Suprapubic skin (tissue), 3 donors: ENCODE measurements around the gene THEM5.

ENCODE experiments used
- POLR2A ChIP-seq, 2 donors: fragments of 450-650 bp; IDR thresholded peaks; one replicate each; pipeline ENCODE4 v1.6.1; 2017; ENCODE audit warnings: antibody characterized with exemption in 2 of 2, mild to moderate bottlenecking in 2 of 2, moderate library complexity in 2 of 2
- TF ChIP-seq, protein P1 (sequence below), 2 donors: fragments of 200-600 bp in 1 of 2; fragments of 450-650 bp in 1 of 2; sonication (generic) in 1 of 2; IDR thresholded peaks; one replicate each; pipeline ENCODE4 v1.5.1; 2016 to 2019; ENCODE audit warnings: antibody characterized with exemption in 2 of 2, mild to moderate bottlenecking in 1 of 2, moderate library complexity in 1 of 2

DNA sequence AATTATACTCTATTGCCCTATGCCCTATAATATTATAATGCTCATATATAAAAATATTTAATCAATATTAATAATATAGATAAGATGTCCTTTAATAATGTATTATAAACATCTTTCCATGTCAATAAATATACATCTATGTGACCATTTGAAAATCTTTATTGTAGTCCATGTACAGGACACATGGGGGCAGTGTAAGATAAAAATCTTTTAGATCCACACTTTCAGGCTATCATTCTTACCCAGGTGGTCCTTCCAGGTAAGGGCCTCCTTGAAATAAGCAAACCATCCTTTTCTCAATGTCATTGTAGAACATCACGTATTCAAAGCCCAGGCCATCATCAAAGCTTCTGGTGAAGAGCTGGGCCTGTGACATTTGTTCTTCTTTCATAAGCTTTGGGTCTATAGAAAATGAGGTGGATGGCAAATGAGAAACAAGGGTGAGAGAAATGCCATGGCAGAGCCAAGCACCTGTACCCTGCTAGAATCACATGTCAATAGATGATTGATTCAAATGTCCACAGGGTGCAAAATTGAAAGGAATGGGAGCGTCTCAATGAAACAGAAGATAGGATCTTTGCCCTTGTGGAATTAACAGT is 35.6 kb upstream of the THEM5 start:
- TF ChIP-seq, protein P1, sequence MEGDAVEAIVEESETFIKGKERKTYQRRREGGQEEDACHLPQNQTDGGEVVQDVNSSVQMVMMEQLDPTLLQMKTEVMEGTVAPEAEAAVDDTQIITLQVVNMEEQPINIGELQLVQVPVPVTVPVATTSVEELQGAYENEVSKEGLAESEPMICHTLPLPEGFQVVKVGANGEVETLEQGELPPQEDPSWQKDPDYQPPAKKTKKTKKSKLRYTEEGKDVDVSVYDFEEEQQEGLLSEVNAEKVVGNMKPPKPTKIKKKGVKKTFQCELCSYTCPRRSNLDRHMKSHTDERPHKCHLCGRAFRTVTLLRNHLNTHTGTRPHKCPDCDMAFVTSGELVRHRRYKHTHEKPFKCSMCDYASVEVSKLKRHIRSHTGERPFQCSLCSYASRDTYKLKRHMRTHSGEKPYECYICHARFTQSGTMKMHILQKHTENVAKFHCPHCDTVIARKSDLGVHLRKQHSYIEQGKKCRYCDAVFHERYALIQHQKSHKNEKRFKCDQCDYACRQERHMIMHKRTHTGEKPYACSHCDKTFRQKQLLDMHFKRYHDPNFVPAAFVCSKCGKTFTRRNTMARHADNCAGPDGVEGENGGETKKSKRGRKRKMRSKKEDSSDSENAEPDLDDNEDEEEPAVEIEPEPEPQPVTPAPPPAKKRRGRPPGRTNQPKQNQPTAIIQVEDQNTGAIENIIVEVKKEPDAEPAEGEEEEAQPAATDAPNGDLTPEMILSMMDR (IDR thresholded peaks at IDR 0.05), result no peak
- no peak for TF ChIP-seq POLR2A (IDR thresholded peaks at IDR 0.05)
